ENCODE data around the gene LRRC2.
A peak's percentile ranks its signal among the peaks of the same experiment; 100 is the strongest.
"Not testable (repeated sequence)": the region's sequence is repeated elsewhere in the genome, so short reads cannot be mapped to it uniquely, and the experiment has no call there.

The LRRC2 gene

DNA sequence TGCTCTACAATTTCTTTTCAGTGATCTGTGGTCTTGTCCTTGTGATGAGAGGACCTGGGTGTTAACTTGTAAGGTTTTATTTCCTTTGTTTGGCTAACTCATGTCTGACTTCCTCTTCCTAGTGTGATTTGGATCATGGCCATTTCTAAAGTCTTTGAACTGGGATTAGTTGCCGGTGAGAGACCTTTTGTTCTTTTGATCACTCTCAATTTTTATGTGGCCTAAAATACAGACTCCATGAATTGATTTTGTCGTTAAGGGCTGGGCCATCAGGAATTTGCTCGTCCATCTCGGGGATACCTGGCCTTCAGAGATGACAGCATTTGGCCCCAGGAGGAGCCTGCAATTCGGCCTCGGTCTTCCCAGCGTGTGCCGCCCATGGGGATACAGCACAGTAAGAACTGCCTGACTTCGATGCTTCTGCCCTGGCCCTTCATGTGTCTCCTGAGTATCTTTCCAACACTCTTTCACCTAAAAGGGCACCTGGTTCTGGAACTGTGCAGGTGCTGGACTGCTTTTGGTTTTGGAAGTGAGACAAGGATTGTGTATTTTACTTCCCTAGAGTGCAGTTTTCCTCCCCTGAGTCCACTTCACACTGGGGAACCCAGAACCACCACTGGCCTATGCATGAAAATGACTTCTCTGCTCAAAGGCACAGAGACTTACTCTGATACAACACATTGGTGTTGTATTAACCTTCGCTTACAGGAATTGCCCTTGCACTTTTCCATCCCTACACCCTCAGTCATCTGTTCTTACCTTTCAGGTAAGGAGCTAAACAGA, 13.1 kb upstream of the LRRC2 start:
- no peaks in the 10 kb centered on the region for H3K79me2 ChIP-seq (ENCODE audit: insufficient read depth, low read length)
- H4K20me1 ChIP-seq (ENCODE audit: insufficient read depth, low read length) = no peaks in the 10 kb centered on the region
- peak; percentile 77 for ATAC-seq (ENCODE audit: insufficient read depth, low read depth)
- H3K9me3 ChIP-seq (ENCODE audit: insufficient read depth, low read length, severe bottlenecking) = no peaks in the 10 kb centered on the region
- no peak overlapping the region for H3K9ac ChIP-seq (ENCODE audit: low read depth, low read length)
- H3K36me3 ChIP-seq (ENCODE audit: insufficient read depth, low read length) = no peaks in the 10 kb centered on the region
- H3K27me3 ChIP-seq (ENCODE audit: insufficient read depth, low read length, poor library complexity) = no peaks in the 10 kb centered on the region
- peak overlapping the region; percentile 18; the same call in 1 of the 2 replicates for H3K27ac ChIP-seq (ENCODE audit: low read length)
- no peak for DNase-seq
- TF ChIP-seq EZH2 (IDR thresholded peaks at IDR 0.05; ENCODE audit: borderline replicate concordance, low read depth, low read length, severe bottlenecking) = no peak
- TF ChIP-seq CTCF (IDR thresholded peaks at IDR 0.05; ENCODE audit: borderline replicate concordance, extremely low read depth, low read length, poor library complexity, severe bottlenecking) = no peak
- H3K4me2 ChIP-seq (ENCODE audit: insufficient read depth, low read length) = no peak overlapping the region
- H3K4me1 ChIP-seq (ENCODE audit: insufficient read depth, low read length) = peaks cover 12% of the 10 kb centered on the region
- H3K4me3 ChIP-seq (ENCODE audit: low read depth in 1 of 2, low read length in 2 of 2) = no peak overlapping the region
- peak overlapping the region; percentile 10; the same call in 1 of the 2 replicates for H2AFZ ChIP-seq (ENCODE audit: low read depth, low read length)

GRCh38 chr3:46577580-46578249, 11.6 kb upstream of the LRRC2 start:
- not testable (repeated sequence) for H3K27me3 ChIP-seq (ENCODE audit: insufficient read depth, low read length, poor library complexity); H2AFZ ChIP-seq (ENCODE audit: low read depth, low read length); DNase-seq; H3K79me2 ChIP-seq (ENCODE audit: insufficient read depth, low read length); H3K4me3 ChIP-seq (ENCODE audit: low read depth in 1 of 2, low read length in 2 of 2); H4K20me1 ChIP-seq (ENCODE audit: insufficient read depth, low read length); H3K9me3 ChIP-seq (ENCODE audit: insufficient read depth, low read length, severe bottlenecking); ATAC-seq (ENCODE audit: insufficient read depth, low read depth); H3K27ac ChIP-seq (ENCODE audit: low read length); H3K4me2 ChIP-seq (ENCODE audit: insufficient read depth, low read length); H3K36me3 ChIP-seq (ENCODE audit: insufficient read depth, low read length); H3K9ac ChIP-seq (ENCODE audit: low read depth, low read length)
- peaks cover 12% of the 10 kb centered on the region for H3K4me1 ChIP-seq (ENCODE audit: insufficient read depth, low read length)

DNA sequence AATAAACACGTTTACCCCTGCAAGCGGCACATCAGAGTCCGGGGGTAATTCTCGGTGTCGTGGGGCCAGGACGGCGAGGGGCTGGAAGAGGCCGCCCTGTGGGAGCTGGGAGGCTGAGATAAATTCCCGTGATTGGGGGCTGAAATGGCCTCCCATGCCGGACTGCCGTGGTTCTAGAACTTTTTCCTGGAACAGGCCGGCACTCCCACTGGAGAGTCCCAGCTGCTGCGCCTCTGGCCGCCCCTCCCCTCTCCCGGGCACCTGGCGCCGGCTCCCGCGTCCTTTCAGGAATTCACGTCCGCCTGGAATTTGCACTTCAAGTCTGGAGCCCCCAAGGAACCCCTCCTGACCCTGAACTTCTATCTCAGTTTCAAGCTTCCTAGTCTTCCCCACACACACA, 10.8 kb upstream of the LRRC2 start:
- Histone ChIP-seq H3K4me2 (ENCODE audit: insufficient read depth, low read length) (no peak overlapping the region), H2AFZ (ENCODE audit: low read depth, low read length) (no peak overlapping the region), H3K36me3 (ENCODE audit: insufficient read depth, low read length) (no peaks in the 10 kb centered on the region), H3K79me2 (ENCODE audit: insufficient read depth, low read length) (no peaks in the 10 kb centered on the region), H3K9me3 (ENCODE audit: insufficient read depth, low read length, severe bottlenecking) (no peaks in the 10 kb centered on the region), H3K4me1 (ENCODE audit: insufficient read depth, low read length) (peaks cover 12% of the 10 kb centered on the region), H3K27ac (ENCODE audit: low read length) (no peak overlapping the region), H4K20me1 (ENCODE audit: insufficient read depth, low read length) (no peaks in the 10 kb centered on the region), H3K9ac (ENCODE audit: low read depth, low read length) (no peak overlapping the region), H3K4me3 (ENCODE audit: low read depth in 1 of 2, low read length in 2 of 2) (no peak overlapping the region), H3K27me3 (ENCODE audit: insufficient read depth, low read length, poor library complexity) (no peaks in the 10 kb centered on the region)
- TF ChIP-seq CTCF (IDR thresholded peaks at IDR 0.05; ENCODE audit: borderline replicate concordance, extremely low read depth, low read length, poor library complexity, severe bottlenecking) = no peak
- no peak for TF ChIP-seq EZH2 (IDR thresholded peaks at IDR 0.05; ENCODE audit: borderline replicate concordance, low read depth, low read length, severe bottlenecking)
- ATAC-seq (ENCODE audit: insufficient read depth, low read depth) (no peak), DNase-seq (no peak)

DNA sequence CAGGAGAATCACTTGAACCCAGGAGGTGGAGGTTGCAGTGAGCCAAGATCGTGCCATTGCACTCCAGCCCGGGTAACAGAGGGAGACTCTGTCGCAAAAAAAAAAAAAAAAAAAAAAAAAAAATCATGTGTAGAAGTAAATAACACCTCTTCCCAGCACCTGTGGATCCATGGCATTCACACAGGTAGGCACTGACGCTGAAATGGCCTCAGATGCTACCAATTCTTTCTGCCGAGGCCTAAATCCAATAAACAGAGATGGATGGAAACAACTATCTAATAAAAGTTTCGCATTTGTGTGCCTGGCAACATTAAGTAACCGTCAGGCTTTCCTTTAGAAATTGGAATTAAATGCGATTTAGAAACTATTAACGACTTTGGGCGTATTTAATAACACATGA, 10.3 kb upstream of the LRRC2 start:
- Histone ChIP-seq H2AFZ (ENCODE audit: low read depth, low read length) (no peak overlapping the region), H3K9ac (ENCODE audit: low read depth, low read length) (no peak overlapping the region), H3K27me3 (ENCODE audit: insufficient read depth, low read length, poor library complexity) (no peaks in the 10 kb centered on the region), H4K20me1 (ENCODE audit: insufficient read depth, low read length) (no peaks in the 10 kb centered on the region), H3K79me2 (ENCODE audit: insufficient read depth, low read length) (no peaks in the 10 kb centered on the region), H3K4me1 (ENCODE audit: insufficient read depth, low read length) (peaks cover 12% of the 10 kb centered on the region), H3K27ac (ENCODE audit: low read length) (no peak overlapping the region), H3K4me3 (ENCODE audit: low read depth in 1 of 2, low read length in 2 of 2) (no peak overlapping the region), H3K9me3 (ENCODE audit: insufficient read depth, low read length, severe bottlenecking) (no peaks in the 10 kb centered on the region), H3K4me2 (ENCODE audit: insufficient read depth, low read length) (no peak overlapping the region), H3K36me3 (ENCODE audit: insufficient read depth, low read length) (no peaks in the 10 kb centered on the region)
- TF ChIP-seq EZH2 (IDR thresholded peaks at IDR 0.05; ENCODE audit: borderline replicate concordance, low read depth, low read length, severe bottlenecking) = no peak
- no peak for TF ChIP-seq CTCF (IDR thresholded peaks at IDR 0.05; ENCODE audit: borderline replicate concordance, extremely low read depth, low read length, poor library complexity, severe bottlenecking)
- no peak for ATAC-seq (ENCODE audit: insufficient read depth, low read depth)
- DNase-seq = no peak

Data from DND-41 (cell line).